HG03060 (cell line): ENCODE data around the gene SKAP2.

ENCODE experiments used
- ATAC-seq: cut with Tn5 transposase; IDR thresholded peaks from one replicate; pipeline ENCODE4 v1.9.1; 2021; ENCODE audit warnings: low read depth, moderate number of reproducible peaks; ENCODE audit not compliant: unreplicated experiment

Gene SKAP2

GRCh38 chr7:26618449-26618848 is 245.9 kb downstream of the SKAP2 start:
- ATAC-seq: no peak
